NT2/D1 (cell line): Measurements from ENCODE around the gene POU3F1.

Source experiments
- DNase-seq: peaks from one replicate; pipeline ENCODE4 v3.0.0-alpha.2; 2011; ENCODE audit warnings: low read depth, low spot score
- H3K27me3 ChIP-seq: 2 replicates; pipeline ENCODE4 v1.6.0; 2011; ENCODE audit warnings: mild to moderate bottlenecking; ENCODE audit not compliant: insufficient read length, insufficient read depth
- H3K36me3 ChIP-seq: 2 replicates; pipeline ENCODE4 v1.6.1; 2011; ENCODE audit warnings: mild to moderate bottlenecking, low read length, mixed read lengths; ENCODE audit not compliant: insufficient read depth, insufficient read length
- H3K4me1 ChIP-seq: 2 replicates; pipeline ENCODE4 v1.5.1; 2011; ENCODE audit not compliant: insufficient read depth, insufficient read length
- H3K4me3 ChIP-seq: 2 replicates; pipeline ENCODE4 v1.5.1; 2011; ENCODE audit warnings: low read depth; ENCODE audit not compliant: insufficient read length
- H3K9ac ChIP-seq: 2 replicates; pipeline ENCODE4 v1.6.0; 2011; ENCODE audit warnings: low read depth; ENCODE audit not compliant: insufficient read length
- H3K9me3 ChIP-seq: 2 replicates; pipeline ENCODE4 v1.5.1; 2011; ENCODE audit warnings: mild to moderate bottlenecking, low read length; ENCODE audit not compliant: insufficient read depth
- SUZ12 ChIP-seq: IDR thresholded peaks from 2 replicates; pipeline ENCODE4 v1.6.1; 2011; ENCODE audit not compliant: insufficient read length, insufficient read depth; ENCODE audit errors: extremely low read depth
- YY1 ChIP-seq: IDR thresholded peaks from 2 replicates; pipeline ENCODE4 v1.6.1; 2011; ENCODE audit not compliant: insufficient read length, insufficient read depth
- ZNF274 ChIP-seq: IDR thresholded peaks from 2 replicates; pipeline ENCODE4 v1.6.1; 2011; ENCODE audit warnings: mild to moderate bottlenecking, low read depth, low read length

POU3F1 gene

DNA sequence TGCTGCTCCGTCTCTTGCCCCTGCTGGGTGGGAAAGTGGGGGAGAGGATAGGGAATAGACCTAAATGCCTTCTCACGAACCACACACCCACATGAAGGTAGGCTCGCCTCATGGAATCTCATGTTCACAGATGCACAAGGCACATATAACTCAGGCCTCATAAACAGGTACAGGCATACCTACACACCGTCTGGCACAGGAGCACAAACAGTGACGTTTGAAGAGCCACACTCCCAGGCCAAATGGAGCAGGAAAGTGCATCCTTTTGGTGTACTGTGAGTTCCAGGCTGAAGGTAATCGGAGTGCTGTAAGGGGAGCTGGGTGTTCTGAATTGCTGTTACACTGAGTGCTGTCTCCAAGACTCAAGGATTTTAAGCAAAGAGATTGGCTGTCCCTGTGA, 20.9 kb downstream of the POU3F1 start:
- H3K27me3 ChIP-seq = no peaks in the 10 kb centered on the region
- H3K36me3 ChIP-seq = peaks cover 56% of the 10 kb centered on the region
- no peaks in the 10 kb centered on the region for H3K9me3 ChIP-seq
- DNase-seq = no peak
- TF ChIP-seq YY1 = no peak
- TF ChIP-seq SUZ12 = no peak
- TF ChIP-seq ZNF274 = no peak
- no peak overlapping the region for H3K9ac ChIP-seq
- peaks cover 39% of the 10 kb centered on the region for H3K4me1 ChIP-seq
- H3K4me3 ChIP-seq = no peak overlapping the region

DNA sequence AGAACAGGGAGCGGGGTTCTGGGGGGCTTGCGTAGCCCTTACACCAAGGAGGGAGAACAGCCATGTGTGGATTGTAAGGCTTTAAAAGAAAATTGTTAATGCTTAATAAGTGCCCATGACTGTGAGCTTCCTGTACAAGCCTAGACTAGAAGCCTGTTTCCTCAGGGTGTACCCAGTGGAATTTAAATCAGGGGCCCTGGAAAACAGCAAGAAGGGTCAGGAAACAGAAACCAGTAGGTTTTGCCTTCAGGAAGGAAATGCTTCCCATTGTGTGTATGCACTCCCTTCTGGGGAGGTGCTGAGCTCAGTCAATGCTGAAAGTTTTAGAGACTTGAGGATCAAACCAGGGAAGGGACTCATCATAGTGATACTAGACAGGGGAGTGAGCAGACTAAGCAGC, 21.4 kb downstream of the POU3F1 start:
- Histone ChIP-seq H3K9ac (no peak overlapping the region), H3K4me1 (peaks cover 34% of the 10 kb centered on the region), H3K36me3 (peaks cover 61% of the 10 kb centered on the region), H3K27me3 (no peaks in the 10 kb centered on the region), H3K9me3 (no peaks in the 10 kb centered on the region), H3K4me3 (no peak overlapping the region)
- no peak for DNase-seq
- no peak for TF ChIP-seq ZNF274
- no peak for TF ChIP-seq SUZ12
- TF ChIP-seq YY1 = no peak

DNA sequence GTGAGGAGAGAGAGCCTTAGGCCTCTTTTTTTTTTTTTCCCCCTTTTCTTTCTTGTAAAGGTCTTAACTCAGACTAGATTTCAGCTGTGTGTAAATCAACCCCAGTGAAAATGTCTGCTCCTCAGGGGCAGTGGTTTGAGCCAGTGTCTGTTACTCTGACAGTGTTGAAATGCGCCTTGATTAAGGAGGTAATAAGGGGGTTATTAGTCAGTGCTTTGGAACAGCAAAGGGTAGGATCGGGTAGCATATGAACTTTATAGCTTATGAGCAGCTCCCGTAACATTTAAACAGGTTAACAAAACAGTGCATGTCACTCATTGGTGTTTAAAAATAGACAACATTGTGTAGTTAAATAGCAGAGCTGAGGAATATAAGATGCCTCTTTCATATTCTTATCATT, 23.8 kb downstream of the POU3F1 start:
- peaks cover 85% of the 10 kb centered on the region for H3K36me3 ChIP-seq
- H3K27me3 ChIP-seq = no peaks in the 10 kb centered on the region
- H3K9me3 ChIP-seq = no peaks in the 10 kb centered on the region
- H3K9ac ChIP-seq = no peak overlapping the region
- H3K4me1 ChIP-seq = peaks cover 13% of the 10 kb centered on the region
- no peak for DNase-seq
- no peak overlapping the region for H3K4me3 ChIP-seq
- TF ChIP-seq SUZ12 (no peak), YY1 (no peak), ZNF274 (no peak)

DNA sequence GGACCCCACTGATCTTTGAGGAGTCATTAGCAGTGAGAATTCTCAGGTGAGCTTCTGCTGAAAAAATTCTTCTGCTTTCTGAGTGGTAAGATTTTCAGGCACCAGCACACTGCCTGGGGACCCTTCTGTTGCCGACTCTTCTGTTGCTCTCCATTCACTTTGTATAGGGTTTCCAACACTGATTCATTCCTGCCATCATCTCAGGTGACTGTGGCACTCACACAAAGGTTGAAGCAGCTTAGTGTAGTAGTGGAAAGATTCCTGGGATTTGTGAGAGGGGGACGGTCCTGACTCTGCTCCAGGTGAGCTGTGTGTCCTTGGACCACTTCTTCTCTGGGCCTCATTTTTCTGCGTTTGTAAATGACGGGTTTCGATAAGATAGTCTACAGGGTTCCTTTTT, 24.6 kb downstream of the POU3F1 start:
- H3K36me3 ChIP-seq = peaks cover 91% of the 10 kb centered on the region

DNA sequence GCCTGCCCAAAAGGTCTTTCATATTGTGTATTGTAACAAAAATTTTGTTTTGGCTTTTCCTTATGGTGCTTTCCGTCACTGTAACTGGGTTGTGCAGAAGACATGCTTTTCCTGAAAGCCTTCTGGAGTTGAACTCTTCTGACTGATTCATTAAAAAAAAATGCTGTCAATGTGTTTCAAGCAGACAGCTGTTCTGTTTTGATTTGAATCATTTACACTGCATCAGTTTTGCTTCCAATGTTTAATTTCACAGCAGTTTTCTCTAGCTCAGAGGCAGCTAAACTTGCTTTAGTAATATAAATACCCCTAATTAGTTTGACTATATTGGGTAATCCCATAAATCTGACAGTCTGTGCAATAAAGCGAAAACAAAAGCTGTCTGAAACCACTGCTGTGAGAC, 26.2 kb downstream of the POU3F1 start:
- H3K9ac ChIP-seq = no peak overlapping the region
- H3K4me3 ChIP-seq = no peak overlapping the region
- H3K36me3 ChIP-seq = peaks cover 95% of the 10 kb centered on the region
- no peaks in the 10 kb centered on the region for H3K27me3 ChIP-seq
- DNase-seq = no peak
- H3K9me3 ChIP-seq = no peaks in the 10 kb centered on the region
- H3K4me1 ChIP-seq = no peaks in the 10 kb centered on the region
- TF ChIP-seq YY1 = no peak
- no peak for TF ChIP-seq ZNF274
- TF ChIP-seq SUZ12 = no peak

More for the DNA sequence above, 24.6 kb downstream of the POU3F1 start:
- H3K9ac ChIP-seq = no peak overlapping the region
- H3K9me3 ChIP-seq = no peaks in the 10 kb centered on the region
- no peaks in the 10 kb centered on the region for H3K27me3 ChIP-seq
- no peak overlapping the region for H3K4me3 ChIP-seq
- TF ChIP-seq ZNF274 (no peak), SUZ12 (no peak), YY1 (no peak)
- DNase-seq = no peak
- peaks cover 5% of the 10 kb centered on the region for H3K4me1 ChIP-seq

DNA sequence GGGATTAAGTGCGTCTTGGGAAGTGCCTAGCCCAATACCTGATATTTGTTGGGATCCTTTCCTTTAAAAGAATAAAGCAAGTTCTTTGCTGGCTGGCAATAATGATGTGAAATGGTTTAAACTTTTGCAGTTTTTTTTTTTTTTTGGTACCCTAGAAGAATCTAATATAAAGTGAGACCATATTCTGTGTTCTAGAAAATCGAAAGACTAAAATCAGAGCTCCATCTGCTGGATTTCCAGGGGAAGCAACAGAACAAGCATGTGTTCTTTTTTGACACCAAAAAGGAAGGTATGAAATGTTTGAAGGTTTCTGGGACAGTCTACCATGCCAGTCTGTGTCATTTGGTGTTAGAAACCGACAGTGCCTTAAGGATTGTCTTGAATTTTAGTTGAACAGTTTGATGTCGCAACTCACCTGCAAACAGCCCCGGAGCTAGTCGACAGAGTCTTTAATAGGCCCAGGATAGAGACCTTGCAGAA, 27.7 kb downstream of the POU3F1 start:
- Histone ChIP-seq H3K36me3 (peaks cover 96% of the 10 kb centered on the region), H3K9me3 (no peaks in the 10 kb centered on the region)
- TF ChIP-seq YY1 (no peak), ZNF274 (no peak), SUZ12 (no peak)

DNA sequence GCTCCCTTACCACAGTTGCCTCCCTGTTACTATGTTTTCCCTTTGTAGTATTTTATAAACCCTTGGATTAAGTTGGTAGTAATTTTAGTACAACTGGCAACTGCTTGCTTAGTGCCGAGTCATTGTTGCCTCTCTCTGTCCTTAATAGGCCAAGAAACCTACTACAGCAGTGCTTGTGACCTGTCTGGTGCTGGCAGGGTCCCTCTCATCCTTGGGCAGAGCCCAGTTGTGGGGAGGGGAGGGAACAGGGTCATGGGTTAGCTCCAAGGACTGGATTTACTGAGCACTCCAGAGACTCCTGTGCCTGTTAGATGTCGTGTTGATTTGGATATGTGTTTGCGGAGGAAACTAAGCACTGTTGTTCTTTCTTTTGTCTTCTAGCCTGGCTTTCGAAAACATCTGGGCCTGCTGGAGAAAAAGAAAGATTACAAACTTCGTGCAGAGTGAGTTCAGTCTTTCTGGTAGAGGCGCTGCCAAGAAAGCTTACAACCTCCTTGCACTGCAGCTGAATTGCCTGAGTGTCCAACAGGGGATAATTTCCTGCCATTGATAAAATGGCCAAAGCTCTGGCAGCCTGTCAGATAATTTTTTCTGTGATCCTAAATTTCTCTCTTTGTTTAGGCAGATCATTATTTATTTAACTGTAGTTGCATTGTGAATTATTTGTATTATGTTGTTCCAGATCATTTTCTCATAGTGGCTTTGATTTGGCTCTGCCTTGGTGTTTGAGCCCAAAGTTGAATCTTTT, 30.4 kb downstream of the POU3F1 start:
- 0 out of 2 replicates have a peak, but pooled peaks cover 6% of the 10 kb centered on the region for H3K9me3 ChIP-seq
- peaks cover 77% of the 10 kb centered on the region for H3K36me3 ChIP-seq
- no peak overlapping the region for H3K4me3 ChIP-seq
- DNase-seq = no peak
- TF ChIP-seq YY1 (no peak), ZNF274 (no peak), SUZ12 (no peak)
- H3K27me3 ChIP-seq = no peaks in the 10 kb centered on the region
- H3K4me1 ChIP-seq = no peaks in the 10 kb centered on the region
- H3K9ac ChIP-seq = no peak overlapping the region

More for the DNA sequence above, 27.7 kb downstream of the POU3F1 start:
- no peak for DNase-seq
- Histone ChIP-seq H3K4me1 (no peaks in the 10 kb centered on the region), H3K4me3 (no peak overlapping the region), H3K9ac (no peak overlapping the region), H3K27me3 (no peaks in the 10 kb centered on the region)
